Measurements from ENCODE around the gene ACTL10.
"Not testable (repeated sequence)": the region's sequence is repeated elsewhere in the genome, so short reads cannot be mapped to it uniquely, and the experiment has no call there.

ACTL10 gene

DNA sequence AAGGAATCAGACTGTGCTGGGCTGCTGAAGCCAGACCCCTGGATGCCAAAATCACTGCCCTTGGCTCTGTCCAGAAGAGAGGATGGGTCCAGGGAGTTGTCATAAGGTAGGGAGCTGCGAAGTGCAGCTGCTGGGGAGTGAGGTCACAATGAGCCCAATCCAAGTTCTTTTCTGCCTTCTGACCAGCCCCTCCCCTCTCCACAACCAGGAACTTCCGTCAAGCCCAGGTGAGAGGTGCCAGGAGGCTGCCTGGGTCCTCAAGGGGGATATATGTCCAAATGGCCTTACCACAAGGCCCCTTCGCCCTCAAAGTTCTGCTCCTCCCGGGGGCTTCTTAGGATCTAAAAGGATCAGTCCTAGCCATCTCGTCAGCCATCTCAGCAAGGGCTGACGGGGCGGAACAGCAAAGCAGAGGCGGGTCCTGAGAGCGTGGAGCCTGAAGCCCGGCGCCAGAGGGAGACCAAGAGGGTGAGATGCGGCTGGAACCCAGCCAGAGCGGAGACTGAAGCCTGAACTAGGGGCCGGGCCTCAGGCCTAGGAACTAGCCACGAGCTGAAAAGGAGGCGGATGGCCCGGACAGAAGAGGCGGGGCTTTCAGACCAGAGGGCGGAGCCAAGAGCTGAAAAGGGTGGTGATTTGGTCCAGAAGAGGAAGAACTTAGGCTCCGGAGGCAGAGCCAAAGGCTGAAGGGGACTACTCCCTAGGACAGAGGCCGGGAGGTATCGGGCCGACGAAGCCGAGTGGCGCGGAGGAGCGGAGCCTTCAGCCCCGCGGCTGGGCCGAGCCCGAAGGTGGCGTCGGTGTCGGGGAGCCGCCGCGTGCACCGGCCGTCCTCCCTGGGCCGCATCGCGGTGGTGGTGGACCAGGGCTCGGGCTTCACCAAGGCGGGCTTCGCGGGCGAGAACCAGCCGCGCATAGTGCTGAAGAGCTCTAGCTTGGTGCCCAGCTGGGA, at the start of gene ACTL10:
Gene ACTL10, plus strand, starts transcription at position 651 of the 952 bp plus-strand sequence. CDS start 555 bp downstream, outside the sequence.
- no peaks in the 10 kb centered on the region for H3K27me3 Mint-ChIP-seq (ENCODE audit: low read depth)
- H3K4me1 Mint-ChIP-seq (ENCODE audit: low read depth): peaks cover 45% of the 10 kb centered on the region
- H3K4me3 Mint-ChIP-seq: peak within 1 kb of the TSS; percentile 92
- H3K27ac Mint-ChIP-seq: peak within 1 kb of the TSS; percentile 92
- no peaks in the 10 kb centered on the region for H3K9me3 Mint-ChIP-seq
- peaks cover 17% of the 10 kb centered on the region for H3K36me3 Mint-ChIP-seq (ENCODE audit: low read depth)

GRCh38 chr20:33621717-33622400, 44.9 kb upstream of the ACTL10 start:
- Mint-ChIP-seq H3K36me3 (ENCODE audit: low read depth) (peaks cover 21% of the 10 kb centered on the region), H3K4me1 (ENCODE audit: low read depth) (peaks cover 6% of the 10 kb centered on the region), H3K27me3 (ENCODE audit: low read depth) (no peaks in the 10 kb centered on the region), H3K9me3 (no peaks in the 10 kb centered on the region), H3K4me3 (no peak overlapping the region), H3K27ac (no peak overlapping the region)

- H3K4me3 Mint-ChIP-seq: no peak overlapping the region
- peaks cover 19% of the 10 kb centered on the region for H3K36me3 Mint-ChIP-seq (ENCODE audit: low read depth)
Observed at GRCh38 chr20:33622705-33623365, 43.9 kb upstream of the ACTL10 start.

GRCh38 chr20:33624399-33624798, 42.3 kb upstream of the ACTL10 start:
- Mint-ChIP-seq H3K36me3 (ENCODE audit: low read depth) (peaks cover 22% of the 10 kb centered on the region), H3K27me3 (ENCODE audit: low read depth) (no peaks in the 10 kb centered on the region), H3K4me3 (no peak overlapping the region), H3K9me3 (no peaks in the 10 kb centered on the region), H3K4me1 (ENCODE audit: low read depth) (peaks cover 6% of the 10 kb centered on the region), H3K27ac (peak overlapping the region; percentile 34)

More at GRCh38 chr20:33622705-33623365, 43.9 kb upstream of the ACTL10 start:
- Mint-ChIP-seq H3K27ac (no peak overlapping the region), H3K9me3 (no peaks in the 10 kb centered on the region), H3K4me1 (ENCODE audit: low read depth) (peaks cover 6% of the 10 kb centered on the region), H3K27me3 (ENCODE audit: low read depth) (no peaks in the 10 kb centered on the region)

DNA sequence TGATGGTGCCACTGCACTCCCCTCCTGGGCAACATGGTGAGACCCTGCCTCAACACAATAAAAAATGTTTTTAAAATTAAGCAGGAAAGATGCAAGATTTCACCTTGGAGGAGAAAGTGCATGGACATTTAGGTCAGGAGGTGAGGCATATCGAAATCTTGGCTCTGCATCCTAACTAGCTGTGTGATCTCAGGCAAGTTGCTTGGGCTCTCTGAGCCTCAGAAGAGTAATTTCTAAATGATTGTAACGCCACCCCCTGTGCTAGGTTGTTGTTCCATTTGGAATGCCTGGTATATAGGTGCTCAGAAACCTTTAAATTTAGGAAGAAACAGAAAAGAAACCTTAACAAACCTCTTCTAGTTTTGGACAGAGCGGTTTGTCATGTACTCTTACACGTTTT, 40.6 kb upstream of the ACTL10 start:
- Mint-ChIP-seq H3K27me3 (ENCODE audit: low read depth) (no peaks in the 10 kb centered on the region), H3K36me3 (ENCODE audit: low read depth) (peaks cover 33% of the 10 kb centered on the region), H3K4me1 (ENCODE audit: low read depth) (peaks cover 6% of the 10 kb centered on the region), H3K27ac (no peak overlapping the region), H3K9me3 (no peaks in the 10 kb centered on the region), H3K4me3 (no peak overlapping the region)

DNA sequence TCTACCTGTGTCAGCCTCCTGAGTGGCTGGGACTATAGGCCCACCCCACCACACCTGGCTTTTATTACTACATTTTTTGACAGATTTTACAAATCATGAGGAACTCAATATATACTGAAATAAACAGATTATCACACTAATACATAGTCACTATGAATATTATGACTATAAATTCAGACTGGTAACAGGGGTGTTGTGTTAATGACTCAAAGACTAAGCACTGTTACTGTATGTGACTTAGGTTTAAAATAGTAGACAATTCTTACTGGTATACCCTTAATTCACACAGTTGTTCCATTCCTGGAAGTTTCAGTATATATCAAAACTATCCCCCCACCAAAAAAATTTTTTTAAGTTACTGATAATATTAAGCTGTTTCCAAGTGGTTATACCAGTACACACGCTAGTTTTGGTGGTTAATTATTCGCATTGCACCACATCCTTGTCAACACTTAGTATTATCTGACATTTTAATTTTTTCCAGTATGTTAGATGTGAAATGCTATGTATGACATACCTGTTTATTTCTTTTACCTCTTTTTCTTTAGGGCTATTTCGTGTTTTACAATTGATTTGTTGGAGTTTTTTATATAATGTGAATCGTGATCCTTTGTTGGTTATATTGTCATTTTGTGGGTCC, 39.0 kb upstream of the ACTL10 start:
- Mint-ChIP-seq H3K27ac (no peak overlapping the region), H3K36me3 (ENCODE audit: low read depth) (peaks cover 34% of the 10 kb centered on the region)

GRCh38 chr20:33629533-33629932, 37.2 kb upstream of the ACTL10 start:
- no peak overlapping the region for H3K27ac Mint-ChIP-seq
- peaks cover 26% of the 10 kb centered on the region for H3K36me3 Mint-ChIP-seq (ENCODE audit: low read depth)
- H3K4me1 Mint-ChIP-seq (ENCODE audit: low read depth): peaks cover 9% of the 10 kb centered on the region
- no peaks in the 10 kb centered on the region for H3K27me3 Mint-ChIP-seq (ENCODE audit: low read depth)
- H3K9me3 Mint-ChIP-seq: no peaks in the 10 kb centered on the region
- H3K4me3 Mint-ChIP-seq: no peak overlapping the region

More for the DNA sequence above, 39.0 kb upstream of the ACTL10 start:
- no peak overlapping the region for H3K4me3 Mint-ChIP-seq
- no peaks in the 10 kb centered on the region for H3K27me3 Mint-ChIP-seq (ENCODE audit: low read depth)
- no peaks in the 10 kb centered on the region for H3K9me3 Mint-ChIP-seq
- H3K4me1 Mint-ChIP-seq (ENCODE audit: low read depth): peaks cover 6% of the 10 kb centered on the region

- H3K36me3 Mint-ChIP-seq (ENCODE audit: low read depth): peaks cover 26% of the 10 kb centered on the region
- H3K4me1 Mint-ChIP-seq (ENCODE audit: low read depth): peaks cover 6% of the 10 kb centered on the region
- no peak overlapping the region for H3K4me3 Mint-ChIP-seq
- H3K27ac Mint-ChIP-seq: no peak overlapping the region
- no peaks in the 10 kb centered on the region for H3K9me3 Mint-ChIP-seq
- no peaks in the 10 kb centered on the region for H3K27me3 Mint-ChIP-seq (ENCODE audit: low read depth)
Observed at GRCh38 chr20:33629979-33630378, 36.8 kb upstream of the ACTL10 start.

DNA sequence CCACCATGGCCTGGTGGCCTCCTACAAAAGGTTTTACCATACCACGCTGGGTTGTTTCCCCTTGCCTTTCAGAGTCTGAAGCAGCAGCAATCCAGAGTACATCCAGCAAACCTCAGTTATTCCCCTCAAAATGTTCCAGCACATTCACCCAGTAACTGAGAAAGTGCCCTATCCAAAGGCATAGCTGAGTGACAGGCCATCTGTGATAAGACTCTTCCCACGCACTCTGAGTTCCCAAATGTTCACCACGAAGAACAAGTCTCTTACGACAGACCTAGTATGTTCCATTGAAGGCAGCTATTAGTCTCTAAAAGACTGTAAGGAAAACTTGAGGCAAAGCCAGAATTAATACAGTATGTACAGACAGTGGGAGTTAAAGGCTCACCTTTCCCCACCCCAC, 36.2 kb upstream of the ACTL10 start:
- Mint-ChIP-seq H3K27ac (no peak overlapping the region), H3K4me3 (no peak overlapping the region)

DNA sequence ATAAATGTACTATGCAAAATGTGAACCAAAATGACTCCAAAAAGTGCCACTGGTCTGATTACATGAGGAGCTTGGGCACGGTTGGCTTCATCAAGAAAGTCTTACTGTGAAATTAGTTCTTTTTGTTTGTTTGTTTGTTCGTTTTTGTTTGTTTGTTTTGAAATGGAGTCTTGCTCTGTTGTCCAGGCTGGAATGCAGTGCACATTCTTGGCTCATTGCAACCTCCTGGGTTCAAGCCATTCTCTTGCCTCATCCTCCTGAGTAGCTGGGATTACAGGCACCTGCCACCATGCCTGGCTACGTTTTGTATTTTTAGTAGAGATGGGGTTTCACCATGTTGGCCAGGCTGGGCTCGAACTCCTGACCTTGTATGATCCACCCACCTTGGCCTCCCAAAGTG, 34.8 kb upstream of the ACTL10 start:
- H3K9me3 Mint-ChIP-seq; H3K4me1 Mint-ChIP-seq (ENCODE audit: low read depth); H3K27me3 Mint-ChIP-seq (ENCODE audit: low read depth); H3K27ac Mint-ChIP-seq; H3K4me3 Mint-ChIP-seq: not testable (repeated sequence)
- peaks cover 21% of the 10 kb centered on the region for H3K36me3 Mint-ChIP-seq (ENCODE audit: low read depth)

More for the DNA sequence above, 36.2 kb upstream of the ACTL10 start:
- Mint-ChIP-seq H3K4me1 (ENCODE audit: low read depth) (peaks cover 6% of the 10 kb centered on the region), H3K36me3 (ENCODE audit: low read depth) (peaks cover 20% of the 10 kb centered on the region), H3K27me3 (ENCODE audit: low read depth) (no peaks in the 10 kb centered on the region), H3K9me3 (no peaks in the 10 kb centered on the region)

GRCh38 chr20:33635341-33635740, 31.4 kb upstream of the ACTL10 start:
- Mint-ChIP-seq H3K4me3 (no peak overlapping the region), H3K4me1 (ENCODE audit: low read depth) (peaks cover 6% of the 10 kb centered on the region), H3K27ac (no peak overlapping the region), H3K27me3 (ENCODE audit: low read depth) (no peaks in the 10 kb centered on the region), H3K9me3 (no peaks in the 10 kb centered on the region), H3K36me3 (ENCODE audit: low read depth) (peaks cover 18% of the 10 kb centered on the region)

GRCh38 chr20:33636776-33637175, 30.0 kb upstream of the ACTL10 start:
- H3K36me3 Mint-ChIP-seq (ENCODE audit: low read depth): peaks cover 18% of the 10 kb centered on the region
- no peaks in the 10 kb centered on the region for H3K9me3 Mint-ChIP-seq
- peaks cover 6% of the 10 kb centered on the region for H3K4me1 Mint-ChIP-seq (ENCODE audit: low read depth)
- no peak overlapping the region for H3K27ac Mint-ChIP-seq
- H3K27me3 Mint-ChIP-seq (ENCODE audit: low read depth): no peaks in the 10 kb centered on the region
- no peak overlapping the region for H3K4me3 Mint-ChIP-seq

GRCh38 chr20:33640287-33640686, 26.5 kb upstream of the ACTL10 start:
- no peaks in the 10 kb centered on the region for H3K27me3 Mint-ChIP-seq (ENCODE audit: low read depth)
- no peaks in the 10 kb centered on the region for H3K4me1 Mint-ChIP-seq (ENCODE audit: low read depth)
- H3K9me3 Mint-ChIP-seq: no peaks in the 10 kb centered on the region
- H3K36me3 Mint-ChIP-seq (ENCODE audit: low read depth): peaks cover 25% of the 10 kb centered on the region
- no peak overlapping the region for H3K27ac Mint-ChIP-seq
- no peak overlapping the region for H3K4me3 Mint-ChIP-seq

Measured in T-helper 1 cell treated with Interleukin-12 subunit alpha and Interleukin-12 subunit beta and Interleukin-4 antibody, amounts not matched to agents 30 μg/mL and 1 μg/mL, for 36 hours (primary cell).